DMS53 (cell line): ENCODE measurements around the gene CCP110.

ENCODE experiments used
- DNase-seq: peaks from one replicate; lab custom pipeline; 2025; lab: John Stamatoyannopoulos, UW

Gene CCP110

DNA sequence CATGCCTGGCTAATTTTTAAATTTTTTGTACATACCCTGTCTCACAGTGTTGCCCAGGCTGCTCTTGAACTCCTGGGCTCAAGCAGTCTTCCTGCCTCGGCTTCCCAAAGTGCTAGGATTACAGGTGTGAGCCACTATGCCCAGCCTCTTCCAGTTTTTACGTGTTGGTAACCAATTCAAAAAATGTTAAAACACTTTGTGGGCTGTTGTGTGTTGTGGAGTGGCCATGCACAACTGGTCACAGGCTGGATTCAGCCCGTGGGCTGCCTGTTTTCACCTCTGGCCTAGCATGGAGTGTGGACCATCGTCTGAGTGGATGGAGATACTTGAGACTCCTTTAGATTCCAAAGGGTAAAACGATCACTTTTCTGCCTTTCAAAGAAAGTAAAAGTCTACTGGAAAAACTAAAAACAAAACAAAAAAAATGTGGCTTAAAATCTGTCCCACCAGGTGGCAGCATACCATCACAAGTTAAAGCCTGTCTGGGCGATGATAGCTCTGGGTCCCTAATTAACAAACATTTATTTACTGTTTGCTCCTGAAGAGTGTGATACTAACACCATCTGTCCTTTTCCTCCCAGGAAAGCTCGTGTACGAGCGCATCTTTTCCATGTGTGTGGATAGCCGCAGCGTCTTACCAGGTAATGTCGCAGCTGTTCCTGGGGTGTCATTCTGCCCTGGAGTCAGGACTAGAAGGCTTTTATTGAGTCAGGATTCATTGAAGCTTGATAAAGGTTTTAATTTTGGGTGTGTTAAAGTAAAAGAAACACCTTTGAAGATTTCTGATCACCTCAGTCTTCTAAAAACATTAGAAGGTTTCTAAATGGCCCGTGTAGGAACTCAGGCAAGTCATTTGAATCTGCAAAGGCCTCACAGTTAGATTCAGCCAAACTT lies 77.6 kb downstream of the CCP110 start:
- peak; percentile 53 for DNase-seq
